ENCODE data around the gene AHSA1.

GRCh38 chr14:77467801-77468200 lies 9.9 kb downstream of the AHSA1 start:
- TF ChIP-seq, protein P1, sequence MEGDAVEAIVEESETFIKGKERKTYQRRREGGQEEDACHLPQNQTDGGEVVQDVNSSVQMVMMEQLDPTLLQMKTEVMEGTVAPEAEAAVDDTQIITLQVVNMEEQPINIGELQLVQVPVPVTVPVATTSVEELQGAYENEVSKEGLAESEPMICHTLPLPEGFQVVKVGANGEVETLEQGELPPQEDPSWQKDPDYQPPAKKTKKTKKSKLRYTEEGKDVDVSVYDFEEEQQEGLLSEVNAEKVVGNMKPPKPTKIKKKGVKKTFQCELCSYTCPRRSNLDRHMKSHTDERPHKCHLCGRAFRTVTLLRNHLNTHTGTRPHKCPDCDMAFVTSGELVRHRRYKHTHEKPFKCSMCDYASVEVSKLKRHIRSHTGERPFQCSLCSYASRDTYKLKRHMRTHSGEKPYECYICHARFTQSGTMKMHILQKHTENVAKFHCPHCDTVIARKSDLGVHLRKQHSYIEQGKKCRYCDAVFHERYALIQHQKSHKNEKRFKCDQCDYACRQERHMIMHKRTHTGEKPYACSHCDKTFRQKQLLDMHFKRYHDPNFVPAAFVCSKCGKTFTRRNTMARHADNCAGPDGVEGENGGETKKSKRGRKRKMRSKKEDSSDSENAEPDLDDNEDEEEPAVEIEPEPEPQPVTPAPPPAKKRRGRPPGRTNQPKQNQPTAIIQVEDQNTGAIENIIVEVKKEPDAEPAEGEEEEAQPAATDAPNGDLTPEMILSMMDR (IDR thresholded peaks at IDR 0.05), result no peak
- TF ChIP-seq POLR2A (IDR thresholded peaks at IDR 0.05), result no peak

Data from testis (tissue), 2 donors.